Subcutaneous adipose tissue (tissue), 4 donors: Measurements from ENCODE around the gene BACH2. TPM values are rescaled to one million over a fixed set of nuclear protein-coding genes. Genes with fewer than 3 reads are reported as not detected.

Source experiments
- CTCF ChIP-seq: fragments of 450-650 bp; IDR thresholded peaks from one replicate; pipeline ENCODE4 v1.5.1; 2016; ENCODE audit warnings: low read depth, mild to moderate bottlenecking, control low read depth, antibody characterized with exemption, moderate library complexity
- total RNA-seq, 4 donors: library from RNA; depleted of rRNA; stranded (reverse); fragments of >200 nt; gene quantifications; one replicate each; pipeline ENCODE4 v1.1.0, GENCODE V29; 2016

Gene BACH2
- total RNA-seq, 4 donors from 2014 or later = 1.7 to 15.4 (median 3.9) TPM

- TF ChIP-seq CTCF = no peak
Measured at GRCh38 chr6:90257486-90257738, 39.2 kb downstream of the BACH2 start.

- no peak for TF ChIP-seq CTCF
Measured at GRCh38 chr6:90256698-90257485, 39.8 kb downstream of the BACH2 start.

DNA sequence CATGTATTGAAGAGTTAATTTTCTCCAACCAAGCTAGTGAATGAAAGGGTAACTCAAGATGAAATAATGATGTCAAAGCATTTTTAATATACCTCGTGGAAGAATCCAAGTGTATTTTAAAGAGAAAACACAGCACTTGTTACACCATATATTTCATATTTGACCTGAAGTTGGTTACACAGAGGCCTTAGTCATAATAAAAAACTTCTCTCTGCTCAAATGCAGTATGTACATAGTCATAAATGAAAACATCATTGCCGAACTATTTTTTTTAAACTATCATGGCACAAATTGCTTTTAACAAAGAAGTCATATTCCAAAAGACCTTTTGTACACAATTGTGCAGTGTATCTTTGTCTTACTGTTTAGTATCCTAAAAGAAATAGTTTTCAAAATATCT is 43.0 kb downstream of the BACH2 start:
- no peak for TF ChIP-seq CTCF

- no peak for TF ChIP-seq CTCF
Measured at GRCh38 chr6:90251295-90251992, 45.2 kb downstream of the BACH2 start.

GRCh38 chr6:90250405-90250804 is 46.2 kb downstream of the BACH2 start:
- TF ChIP-seq CTCF = no peak

DNA sequence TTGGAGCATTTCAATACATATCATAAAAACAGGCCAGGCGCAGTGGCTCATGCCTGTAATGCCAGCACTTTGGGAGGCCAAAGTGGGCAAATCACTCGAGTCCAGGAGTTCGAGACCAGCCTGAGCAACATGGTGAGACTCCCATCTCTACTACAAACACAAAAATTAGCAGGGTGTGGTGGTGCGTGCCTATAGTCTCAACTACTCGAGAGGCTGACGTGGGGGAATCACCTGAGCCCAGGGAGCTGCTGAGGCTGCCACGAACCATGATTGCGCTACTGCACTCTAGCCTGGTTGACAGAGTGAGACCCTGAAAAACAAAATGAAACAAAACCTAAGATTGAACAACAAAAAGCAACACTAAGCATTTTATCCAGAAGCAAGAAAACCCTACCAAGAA is 47.2 kb downstream of the BACH2 start:
- no peak for TF ChIP-seq CTCF

- no peak for TF ChIP-seq CTCF
Measured at GRCh38 chr6:90249034-90249433, 47.6 kb downstream of the BACH2 start.
